Neutrophil (primary cell): ENCODE measurements around the gene KRT75.

Experiments used
- H3K27ac ChIP-seq: fragments of 200-600 bp; sonication (generic); 2 replicates; pipeline ENCODE4 v1.5.1; 2016; ENCODE audit warnings: mild to moderate bottlenecking, moderate library complexity
- H3K27me3 ChIP-seq: fragments of 200-600 bp; sonication (generic); 2 replicates; pipeline ENCODE4 v1.6.0; 2016; ENCODE audit warnings: mild to moderate bottlenecking
- H3K36me3 ChIP-seq: fragments of 200-600 bp; sonication (generic); 2 replicates; pipeline ENCODE4 v1.5.1; 2017
- H3K4me1 ChIP-seq, 2 experiments: fragments of 200-600 bp in 1 of 2; sonication (generic) in 1 of 2; 1 replicate in 1 of 2; 2 replicates in 1 of 2; pipeline versions ENCODE4 v1.5.1 to v1.6.1; 2013 to 2016; ENCODE audit warnings: low read depth in 1 of 2, low read length in 1 of 2, mild to moderate bottlenecking in 1 of 2, moderate library complexity in 1 of 2; ENCODE audit not compliant: control insufficient read depth in 1 of 2, insufficient read depth in 1 of 2
- H3K4me3 ChIP-seq, 2 experiments: fragments of 200-600 bp in 1 of 2; sonication (generic) in 1 of 2; 1 replicate in 1 of 2; 2 replicates in 1 of 2; pipeline ENCODE4 v1.5.1; 2013 to 2016; ENCODE audit warnings: low read depth in 1 of 2, low read length in 1 of 2, mild to moderate bottlenecking in 1 of 2, moderate library complexity in 1 of 2
- H3K9me3 ChIP-seq: fragments of 200-600 bp; sonication (generic); 2 replicates; pipeline ENCODE4 v1.5.1; 2016
- CTCF ChIP-seq: fragments of 200-600 bp; sonication (generic); IDR thresholded peaks from 2 replicates; pipeline ENCODE4 v1.5.1; 2016; ENCODE audit warnings: antibody characterized with exemption

Gene KRT75

GRCh38 chr12:52416795-52417194 is 17.4 kb downstream of the KRT75 start:
- no peak for TF ChIP-seq CTCF
- Histone ChIP-seq H3K27ac (no peak overlapping the region), H3K27me3 (peaks cover 24% of the 10 kb centered on the region), H3K36me3 (no peaks in the 10 kb centered on the region), H3K4me3 (no peak overlapping the region), H3K9me3 (no peaks in the 10 kb centered on the region), H3K4me1 (no peaks in the 10 kb centered on the region)

GRCh38 chr12:52415870-52416750 is 18.1 kb downstream of the KRT75 start:
- H3K36me3 ChIP-seq, result no peaks in the 10 kb centered on the region
- no peaks in the 10 kb centered on the region for H3K4me1 ChIP-seq
- peaks cover 17% of the 10 kb centered on the region for H3K27me3 ChIP-seq
- no peak for TF ChIP-seq CTCF
- H3K9me3 ChIP-seq, result no peaks in the 10 kb centered on the region
- H3K4me3 ChIP-seq, result no peak overlapping the region
- H3K27ac ChIP-seq, result no peak overlapping the region

GRCh38 chr12:52414936-52415335 is 19.2 kb downstream of the KRT75 start:
- Histone ChIP-seq H3K27me3 (peaks cover 8% of the 10 kb centered on the region), H3K4me3 (no peak overlapping the region), H3K4me1 (no peaks in the 10 kb centered on the region), H3K9me3 (no peaks in the 10 kb centered on the region), H3K27ac (no peak overlapping the region), H3K36me3 (no peaks in the 10 kb centered on the region)
- no peak for TF ChIP-seq CTCF

- no peak for TF ChIP-seq CTCF
- no peak overlapping the region for H3K27ac ChIP-seq
Observed at GRCh38 chr12:52413782-52414345, 20.3 kb downstream of the KRT75 start.

DNA sequence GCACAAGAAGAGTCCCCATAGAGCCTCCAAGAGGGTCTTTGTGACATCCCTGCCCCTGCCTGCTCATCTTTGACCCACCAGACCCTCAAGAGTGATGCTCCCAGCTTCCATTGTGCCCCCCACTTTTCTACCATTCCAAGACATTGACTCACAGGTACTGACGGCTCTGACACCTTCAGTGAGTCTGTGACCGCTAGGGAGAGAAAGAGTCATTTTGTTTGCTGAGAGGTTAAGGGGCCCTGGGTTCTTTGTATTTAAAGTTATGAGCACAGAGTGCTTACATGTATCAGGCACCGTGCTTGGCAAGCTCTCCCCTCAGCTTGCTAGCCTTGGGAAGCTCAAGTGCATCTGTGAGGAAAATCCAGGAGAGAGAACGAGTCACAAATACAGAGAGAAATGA is 21.0 kb downstream of the KRT75 start:
- peaks cover 7% of the 10 kb centered on the region for H3K27me3 ChIP-seq
- H3K36me3 ChIP-seq, result no peaks in the 10 kb centered on the region
- H3K4me1 ChIP-seq, result no peaks in the 10 kb centered on the region
- no peak overlapping the region for H3K27ac ChIP-seq
- H3K9me3 ChIP-seq, result no peaks in the 10 kb centered on the region
- TF ChIP-seq CTCF, result no peak
- H3K4me3 ChIP-seq, result no peak overlapping the region

More at GRCh38 chr12:52413782-52414345, 20.3 kb downstream of the KRT75 start:
- H3K36me3 ChIP-seq, result no peaks in the 10 kb centered on the region
- H3K4me3 ChIP-seq, result no peak overlapping the region
- H3K4me1 ChIP-seq, result no peaks in the 10 kb centered on the region
- H3K9me3 ChIP-seq, result no peaks in the 10 kb centered on the region
- peaks cover 7% of the 10 kb centered on the region for H3K27me3 ChIP-seq
